ENCODE data around the gene POLDIP3.

POLDIP3 gene

DNA sequence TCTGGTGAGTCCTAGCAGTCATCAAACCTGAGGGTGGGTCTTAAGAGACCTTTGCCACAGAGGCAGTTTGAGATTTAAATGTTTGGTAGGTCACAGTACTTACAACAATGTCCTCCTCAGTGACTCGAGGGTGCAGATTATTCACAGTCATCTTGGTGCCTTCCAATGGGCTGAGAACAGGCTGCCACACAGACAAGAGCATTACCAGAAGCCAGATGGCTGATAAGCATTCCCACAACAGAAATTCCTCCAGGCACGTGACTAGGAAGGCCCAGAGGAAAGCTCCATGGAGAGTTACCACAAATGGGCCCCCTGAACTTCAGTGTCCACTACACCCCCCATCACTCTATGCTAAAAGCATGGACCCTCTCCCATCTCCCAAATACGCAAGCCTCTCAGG, 19.2 kb downstream of the POLDIP3 start:
- Histone ChIP-seq H2AFZ (ENCODE audit: low read length) (no peak overlapping the region), H3K4me1 (ENCODE audit: low read length) (no peaks in the 10 kb centered on the region), H3F3A (ENCODE audit: insufficient read depth, low read length) (no peaks in the 10 kb centered on the region), H3K9me2 (replicated peaks; ENCODE audit: insufficient read depth, low read length) (no peaks in the 10 kb centered on the region), H4K20me1 (ENCODE audit: insufficient read depth, low read length) (no peaks in the 10 kb centered on the region), H3K4me2 (ENCODE audit: low read depth, low read length) (no peak overlapping the region), H3K27me3 (replicated peaks; ENCODE audit: insufficient read depth, low read length) (no peaks in the 10 kb centered on the region), H3K9me3 (replicated peaks; ENCODE audit: insufficient read depth, low read length) (no peaks in the 10 kb centered on the region), H3K4me3 (ENCODE audit: low read length) (no peak overlapping the region), H3K9ac (ENCODE audit: low read length) (no peak overlapping the region), H3K36me3 (replicated peaks; ENCODE audit: insufficient read depth, low read length) (peaks cover 20% of the 10 kb centered on the region), H3K79me2 (ENCODE audit: low read length) (peaks cover 22% of the 10 kb centered on the region), H3K27ac (ENCODE audit: low read length) (no peak overlapping the region)
- TF ChIP-seq EZH2phosphoT487 (IDR thresholded peaks at IDR 0.05; ENCODE audit: low read length) (no peak), EZH2 (optimal IDR thresholded peaks at IDR 0.05; ENCODE audit: low read depth, low read length) (no peak)
- TF ChIP-seq, protein P1, sequence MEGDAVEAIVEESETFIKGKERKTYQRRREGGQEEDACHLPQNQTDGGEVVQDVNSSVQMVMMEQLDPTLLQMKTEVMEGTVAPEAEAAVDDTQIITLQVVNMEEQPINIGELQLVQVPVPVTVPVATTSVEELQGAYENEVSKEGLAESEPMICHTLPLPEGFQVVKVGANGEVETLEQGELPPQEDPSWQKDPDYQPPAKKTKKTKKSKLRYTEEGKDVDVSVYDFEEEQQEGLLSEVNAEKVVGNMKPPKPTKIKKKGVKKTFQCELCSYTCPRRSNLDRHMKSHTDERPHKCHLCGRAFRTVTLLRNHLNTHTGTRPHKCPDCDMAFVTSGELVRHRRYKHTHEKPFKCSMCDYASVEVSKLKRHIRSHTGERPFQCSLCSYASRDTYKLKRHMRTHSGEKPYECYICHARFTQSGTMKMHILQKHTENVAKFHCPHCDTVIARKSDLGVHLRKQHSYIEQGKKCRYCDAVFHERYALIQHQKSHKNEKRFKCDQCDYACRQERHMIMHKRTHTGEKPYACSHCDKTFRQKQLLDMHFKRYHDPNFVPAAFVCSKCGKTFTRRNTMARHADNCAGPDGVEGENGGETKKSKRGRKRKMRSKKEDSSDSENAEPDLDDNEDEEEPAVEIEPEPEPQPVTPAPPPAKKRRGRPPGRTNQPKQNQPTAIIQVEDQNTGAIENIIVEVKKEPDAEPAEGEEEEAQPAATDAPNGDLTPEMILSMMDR (IDR thresholded peaks at IDR 0.05; ENCODE audit: low read length) = no peak
- DNase-seq = no peak

- H3K9me2 ChIP-seq (replicated peaks; ENCODE audit: insufficient read depth, low read length) = no peaks in the 10 kb centered on the region
- no peaks in the 10 kb centered on the region for H3F3A ChIP-seq (ENCODE audit: insufficient read depth, low read length)
- no peak overlapping the region for H3K9ac ChIP-seq (ENCODE audit: low read length)
- no peak overlapping the region for H2AFZ ChIP-seq (ENCODE audit: low read length)
- H3K36me3 ChIP-seq (replicated peaks; ENCODE audit: insufficient read depth, low read length) = peaks cover 20% of the 10 kb centered on the region
- no peak overlapping the region for H3K27ac ChIP-seq (ENCODE audit: low read length)
- TF ChIP-seq EZH2phosphoT487 (IDR thresholded peaks at IDR 0.05; ENCODE audit: low read length) (no peak), EZH2 (optimal IDR thresholded peaks at IDR 0.05; ENCODE audit: low read depth, low read length) (no peak)
- TF ChIP-seq, protein P1 (IDR thresholded peaks at IDR 0.05; ENCODE audit: low read length) = no peak
- no peak for DNase-seq
- H3K4me3 ChIP-seq (ENCODE audit: low read length) = no peak overlapping the region
- no peaks in the 10 kb centered on the region for H3K4me1 ChIP-seq (ENCODE audit: low read length)
- H3K4me2 ChIP-seq (ENCODE audit: low read depth, low read length) = no peak overlapping the region
- peaks cover 6% of the 10 kb centered on the region; the same call in 1 of the 2 replicates for H3K79me2 ChIP-seq (ENCODE audit: low read length)
- H3K9me3 ChIP-seq (replicated peaks; ENCODE audit: insufficient read depth, low read length) = no peaks in the 10 kb centered on the region
- no peaks in the 10 kb centered on the region for H4K20me1 ChIP-seq (ENCODE audit: insufficient read depth, low read length)
- H3K27me3 ChIP-seq (replicated peaks; ENCODE audit: insufficient read depth, low read length) = no peaks in the 10 kb centered on the region
These were observed 22.7 kb downstream of the POLDIP3 start for GRCh38 chr22:42591987-42592386.

- Histone ChIP-seq H3K79me2 (ENCODE audit: low read length) (no peaks in the 10 kb centered on the region), H3K9ac (ENCODE audit: low read length) (no peak overlapping the region), H3K4me3 (ENCODE audit: low read length) (no peak overlapping the region), H3K9me3 (replicated peaks; ENCODE audit: insufficient read depth, low read length) (no peaks in the 10 kb centered on the region), H2AFZ (ENCODE audit: low read length) (no peak overlapping the region), H3K27me3 (replicated peaks; ENCODE audit: insufficient read depth, low read length) (no peaks in the 10 kb centered on the region), H3F3A (ENCODE audit: insufficient read depth, low read length) (0 out of 2 replicates have a peak, but pooled peaks cover 4% of the 10 kb centered on the region), H4K20me1 (ENCODE audit: insufficient read depth, low read length) (no peaks in the 10 kb centered on the region), H3K9me2 (replicated peaks; ENCODE audit: insufficient read depth, low read length) (no peaks in the 10 kb centered on the region), H3K4me1 (ENCODE audit: low read length) (no peaks in the 10 kb centered on the region), H3K27ac (ENCODE audit: low read length) (no peak overlapping the region), H3K4me2 (ENCODE audit: low read depth, low read length) (no peak overlapping the region), H3K36me3 (replicated peaks; ENCODE audit: insufficient read depth, low read length) (no peaks in the 10 kb centered on the region; the same call in 1 of the 2 replicates)
- no peak for DNase-seq
- TF ChIP-seq EZH2phosphoT487 (IDR thresholded peaks at IDR 0.05; ENCODE audit: low read length) = no peak
- TF ChIP-seq, protein P1 (IDR thresholded peaks at IDR 0.05; ENCODE audit: low read length) = no peak
- TF ChIP-seq EZH2 (optimal IDR thresholded peaks at IDR 0.05; ENCODE audit: low read depth, low read length) = no peak
These were observed 27.0 kb downstream of the POLDIP3 start for GRCh38 chr22:42587588-42588175.

Measured in MM.1S (cell line).